ENCODE measurements around the gene PYCR2.
A peak's percentile ranks its signal among the peaks of the same experiment; 100 is the strongest.

The PYCR2 gene

DNA sequence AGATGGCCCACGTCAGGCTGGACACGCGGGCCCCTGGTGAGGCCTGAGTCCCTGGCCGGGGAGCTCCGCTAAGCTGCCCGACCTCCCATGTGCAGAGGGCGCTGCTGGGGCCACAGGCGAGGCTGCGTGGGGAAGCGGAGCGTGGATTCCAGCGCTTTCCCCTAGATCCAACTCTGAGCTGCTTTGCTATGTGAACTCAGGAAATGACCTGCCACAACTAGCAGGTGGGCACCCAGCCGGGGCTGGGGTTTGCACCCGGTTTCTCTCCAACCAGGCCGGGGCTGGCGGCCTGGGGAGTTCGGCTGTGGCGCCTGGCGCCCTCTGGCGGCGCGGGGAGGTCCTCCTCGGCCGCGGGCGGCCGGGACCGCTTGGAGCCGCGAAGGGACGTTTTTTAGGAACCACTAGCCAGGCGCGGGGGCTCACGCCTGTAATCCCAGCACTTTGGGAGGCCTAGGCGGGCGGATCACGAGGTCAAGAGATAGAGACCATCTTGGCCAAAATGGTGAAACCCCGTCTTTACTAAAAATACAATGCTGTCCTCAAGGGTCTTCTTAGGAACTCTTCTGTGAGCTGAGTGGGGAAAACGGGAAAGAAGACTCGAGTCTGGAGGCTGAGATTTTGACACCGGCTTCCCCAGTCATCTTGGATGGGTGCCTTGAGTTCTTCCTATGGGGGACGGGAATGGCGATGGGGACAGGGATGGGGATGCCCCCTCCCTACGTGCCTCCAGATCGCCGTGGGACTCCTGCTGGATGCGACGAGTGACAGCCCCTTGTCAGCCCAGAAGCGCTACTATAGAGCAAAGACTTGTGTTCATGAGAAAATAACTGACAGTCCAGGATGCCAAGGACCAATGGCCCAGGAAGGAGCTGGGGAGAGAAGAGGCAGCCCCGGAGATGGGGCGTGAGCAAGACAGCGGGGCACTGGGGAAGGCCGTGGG is 12.6 kb downstream of the PYCR2 start:
- no peak for FAIRE-seq
- TF ChIP-seq SPI1 (IDR thresholded peaks at IDR 0.05; ENCODE audit: low read depth, low read length): no peak
- TF ChIP-seq PAX5 (IDR thresholded peaks at IDR 0.05; ENCODE audit: insufficient read depth, low read length, severe bottlenecking): no peak
- TF ChIP-seq POU2F2 (IDR thresholded peaks at IDR 0.05; ENCODE audit: low read depth, low read length): no peak
- no peak for TF ChIP-seq POLR2A (IDR thresholded peaks at IDR 0.05; ENCODE audit: low read depth, low read length)
- no peak for TF ChIP-seq TAF1 (IDR thresholded peaks at IDR 0.05; ENCODE audit: low read depth, low read length)
- TF ChIP-seq POLR2AphosphoS5 (IDR thresholded peaks at IDR 0.05; ENCODE audit: low read depth, low read length): no peak
- peak; percentile 64 for DNase-seq (ENCODE audit: insufficient read length, low spot score)

DNA sequence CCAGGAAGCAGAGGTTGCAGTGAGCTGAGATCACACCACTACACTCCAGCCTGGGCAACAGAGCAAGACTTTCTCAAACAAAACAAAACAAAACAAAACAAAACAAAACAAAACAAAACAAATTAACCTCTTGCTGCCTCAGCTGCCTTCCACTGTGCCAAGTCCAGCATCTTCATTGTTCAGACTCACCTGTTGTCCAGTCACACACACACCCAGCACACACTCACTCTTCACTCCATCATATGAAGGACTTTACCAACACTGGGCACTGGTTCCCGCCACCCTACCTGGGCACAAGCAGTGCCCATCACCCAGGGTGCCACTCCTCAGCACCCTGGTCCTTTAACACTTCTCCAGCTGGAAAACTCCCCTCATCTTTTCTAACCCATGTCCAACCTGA is 14.6 kb downstream of the PYCR2 start:
- no peak for DNase-seq (ENCODE audit: insufficient read length, low spot score)
- peak; percentile 81 for FAIRE-seq
- no peak for TF ChIP-seq POLR2AphosphoS5 (IDR thresholded peaks at IDR 0.05; ENCODE audit: low read depth, low read length)
- TF ChIP-seq POU2F2 (IDR thresholded peaks at IDR 0.05; ENCODE audit: low read depth, low read length): no peak
- no peak for TF ChIP-seq TAF1 (IDR thresholded peaks at IDR 0.05; ENCODE audit: low read depth, low read length)
- no peak for TF ChIP-seq PAX5 (IDR thresholded peaks at IDR 0.05; ENCODE audit: insufficient read depth, low read length, severe bottlenecking)
- no peak for TF ChIP-seq POLR2A (IDR thresholded peaks at IDR 0.05; ENCODE audit: low read depth, low read length)
- TF ChIP-seq SPI1 (IDR thresholded peaks at IDR 0.05; ENCODE audit: low read depth, low read length): no peak

DNA sequence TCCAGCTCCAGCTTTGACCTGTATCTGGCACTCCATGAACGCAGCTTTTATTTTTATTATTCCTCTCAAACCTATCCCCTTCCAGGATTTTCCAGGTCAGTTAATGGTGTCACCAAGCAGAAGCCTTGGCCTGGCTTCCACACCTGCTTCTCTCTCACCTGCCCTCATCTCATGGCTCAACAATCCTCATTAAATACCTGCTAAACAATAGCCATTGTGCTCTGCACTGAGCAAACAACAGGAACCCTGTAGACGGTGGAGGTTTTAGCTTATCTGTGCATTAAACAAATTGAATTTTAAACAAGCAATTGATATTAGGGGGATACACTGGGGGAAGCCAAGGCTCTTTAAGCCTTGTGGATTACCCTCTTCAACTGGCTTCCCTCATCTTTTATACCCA is 15.3 kb downstream of the PYCR2 start:
- FAIRE-seq (no peak), DNase-seq (ENCODE audit: insufficient read length, low spot score) (no peak)

DNA sequence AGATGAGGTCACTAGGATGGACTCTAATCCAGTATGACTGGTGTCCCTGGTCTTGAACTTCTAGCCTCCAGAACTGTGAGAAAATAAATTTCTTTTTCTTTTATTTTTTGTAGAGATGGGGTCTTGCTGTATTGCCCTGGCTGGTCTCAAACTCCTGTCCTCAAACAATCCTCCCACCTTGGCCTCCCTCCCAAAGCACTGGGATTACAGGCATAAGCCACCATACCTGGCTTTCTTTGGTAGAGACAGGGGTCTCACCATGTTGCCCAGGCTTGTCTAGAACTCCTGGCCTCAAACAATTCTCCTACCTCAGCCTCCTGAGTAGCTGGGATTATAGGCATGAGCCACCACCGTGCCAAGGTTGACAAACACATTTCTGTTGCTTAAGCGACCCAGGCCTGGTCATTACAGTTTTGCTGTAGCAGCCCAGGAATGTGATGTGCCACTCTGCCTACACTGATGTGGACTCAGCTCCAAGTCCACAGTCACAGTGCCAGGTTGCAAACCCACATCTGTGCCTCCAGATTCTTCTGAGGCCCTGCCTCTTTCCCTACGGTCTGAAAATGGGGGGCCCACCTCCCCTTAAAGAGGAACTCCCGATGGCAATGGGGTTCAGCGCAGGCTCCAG is 15.9 kb downstream of the PYCR2 start:
- DNase-seq (ENCODE audit: insufficient read length, low spot score) (no peak), FAIRE-seq (no peak)
- no peak for TF ChIP-seq PAX5 (IDR thresholded peaks at IDR 0.05; ENCODE audit: insufficient read depth, low read length, severe bottlenecking)
- no peak for TF ChIP-seq SPI1 (IDR thresholded peaks at IDR 0.05; ENCODE audit: low read depth, low read length)

More for the DNA sequence above, 15.3 kb downstream of the PYCR2 start:
- TF ChIP-seq PAX5 (IDR thresholded peaks at IDR 0.05; ENCODE audit: insufficient read depth, low read length, severe bottlenecking) (no peak), TAF1 (IDR thresholded peaks at IDR 0.05; ENCODE audit: low read depth, low read length) (no peak), POLR2A (IDR thresholded peaks at IDR 0.05; ENCODE audit: low read depth, low read length) (no peak), POU2F2 (IDR thresholded peaks at IDR 0.05; ENCODE audit: low read depth, low read length) (no peak), SPI1 (IDR thresholded peaks at IDR 0.05; ENCODE audit: low read depth, low read length) (no peak), POLR2AphosphoS5 (IDR thresholded peaks at IDR 0.05; ENCODE audit: low read depth, low read length) (no peak)

DNA sequence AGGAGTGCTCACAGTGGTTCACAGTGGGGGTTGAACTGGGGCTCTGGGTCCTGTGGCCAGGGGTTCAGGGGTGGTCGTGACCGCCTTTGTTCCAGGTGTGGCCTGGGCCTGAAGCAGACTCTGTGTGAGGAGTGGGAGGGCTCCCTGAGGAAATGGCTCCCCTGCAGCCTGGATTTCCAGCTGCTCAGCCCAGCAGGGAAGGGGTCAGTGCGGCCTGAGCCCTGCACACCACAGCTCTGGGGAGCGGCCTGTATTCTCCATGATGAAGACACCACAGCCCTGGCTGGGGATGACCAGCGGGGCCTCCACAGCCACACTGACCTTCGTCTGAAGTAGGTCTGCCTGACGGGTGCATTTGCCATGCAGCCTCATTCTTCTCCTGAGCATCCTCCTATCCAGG is 16.7 kb downstream of the PYCR2 start:
- TF ChIP-seq POLR2AphosphoS5 (IDR thresholded peaks at IDR 0.05; ENCODE audit: low read depth, low read length) (no peak), PAX5 (IDR thresholded peaks at IDR 0.05; ENCODE audit: insufficient read depth, low read length, severe bottlenecking) (no peak), POLR2A (IDR thresholded peaks at IDR 0.05; ENCODE audit: low read depth, low read length) (no peak), SPI1 (IDR thresholded peaks at IDR 0.05; ENCODE audit: low read depth, low read length) (no peak)
- DNase-seq (ENCODE audit: insufficient read length, low spot score): no peak
- no peak for FAIRE-seq

DNA sequence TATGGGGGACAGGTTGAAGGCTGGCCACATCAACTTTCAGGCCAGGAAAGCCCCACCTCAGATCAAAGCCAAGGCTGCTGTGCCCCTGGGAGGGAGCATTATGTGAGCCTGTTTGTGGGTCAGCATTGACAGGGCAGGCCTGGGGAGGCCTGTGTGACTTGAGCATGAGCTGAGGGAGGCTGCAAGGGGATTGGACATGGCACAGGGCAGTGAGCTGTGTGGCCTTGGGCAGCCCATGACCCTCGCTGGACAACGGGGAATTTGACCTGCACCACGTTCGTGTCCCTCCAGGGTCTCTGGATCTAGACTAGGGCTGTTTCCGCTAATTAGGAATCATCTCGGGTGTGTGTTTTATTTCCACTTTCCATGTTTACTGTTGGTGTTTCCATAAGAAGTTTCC is 17.6 kb downstream of the PYCR2 start:
- DNase-seq (ENCODE audit: insufficient read length, low spot score) (no peak), FAIRE-seq (no peak)
- TF ChIP-seq POLR2AphosphoS5 (IDR thresholded peaks at IDR 0.05; ENCODE audit: low read depth, low read length) (no peak), POLR2A (IDR thresholded peaks at IDR 0.05; ENCODE audit: low read depth, low read length) (no peak), POU2F2 (IDR thresholded peaks at IDR 0.05; ENCODE audit: low read depth, low read length) (no peak), PAX5 (IDR thresholded peaks at IDR 0.05; ENCODE audit: insufficient read depth, low read length, severe bottlenecking) (no peak), TAF1 (IDR thresholded peaks at IDR 0.05; ENCODE audit: low read depth, low read length) (no peak), SPI1 (IDR thresholded peaks at IDR 0.05; ENCODE audit: low read depth, low read length) (no peak)

DNA sequence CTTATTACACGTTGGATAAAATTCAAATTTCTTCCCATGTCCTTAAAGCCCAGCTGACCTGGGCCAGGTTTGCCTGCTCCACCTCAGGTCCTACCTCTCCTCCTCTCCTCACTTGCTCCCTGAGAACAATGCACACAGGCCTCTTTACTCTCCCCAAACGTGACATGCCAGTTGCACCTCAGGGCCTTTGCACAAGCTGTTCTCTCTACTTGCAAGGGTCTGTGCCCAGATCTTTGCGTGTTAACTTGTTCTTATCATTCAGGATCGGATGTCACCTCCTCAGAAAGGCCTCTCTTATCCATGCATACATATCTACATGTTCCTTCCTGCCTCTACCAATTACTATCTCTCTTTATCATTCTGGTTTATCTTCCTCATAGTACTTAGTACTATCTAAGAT is 20.4 kb downstream of the PYCR2 start:
- FAIRE-seq (no peak), DNase-seq (ENCODE audit: insufficient read length, low spot score) (no peak)
- TF ChIP-seq SPI1 (IDR thresholded peaks at IDR 0.05; ENCODE audit: low read depth, low read length): no peak
- no peak for TF ChIP-seq POLR2AphosphoS5 (IDR thresholded peaks at IDR 0.05; ENCODE audit: low read depth, low read length)
- TF ChIP-seq POLR2A (IDR thresholded peaks at IDR 0.05; ENCODE audit: low read depth, low read length): no peak
- TF ChIP-seq TAF1 (IDR thresholded peaks at IDR 0.05; ENCODE audit: low read depth, low read length): no peak
- no peak for TF ChIP-seq PAX5 (IDR thresholded peaks at IDR 0.05; ENCODE audit: insufficient read depth, low read length, severe bottlenecking)
- TF ChIP-seq POU2F2 (IDR thresholded peaks at IDR 0.05; ENCODE audit: low read depth, low read length): no peak

DNA sequence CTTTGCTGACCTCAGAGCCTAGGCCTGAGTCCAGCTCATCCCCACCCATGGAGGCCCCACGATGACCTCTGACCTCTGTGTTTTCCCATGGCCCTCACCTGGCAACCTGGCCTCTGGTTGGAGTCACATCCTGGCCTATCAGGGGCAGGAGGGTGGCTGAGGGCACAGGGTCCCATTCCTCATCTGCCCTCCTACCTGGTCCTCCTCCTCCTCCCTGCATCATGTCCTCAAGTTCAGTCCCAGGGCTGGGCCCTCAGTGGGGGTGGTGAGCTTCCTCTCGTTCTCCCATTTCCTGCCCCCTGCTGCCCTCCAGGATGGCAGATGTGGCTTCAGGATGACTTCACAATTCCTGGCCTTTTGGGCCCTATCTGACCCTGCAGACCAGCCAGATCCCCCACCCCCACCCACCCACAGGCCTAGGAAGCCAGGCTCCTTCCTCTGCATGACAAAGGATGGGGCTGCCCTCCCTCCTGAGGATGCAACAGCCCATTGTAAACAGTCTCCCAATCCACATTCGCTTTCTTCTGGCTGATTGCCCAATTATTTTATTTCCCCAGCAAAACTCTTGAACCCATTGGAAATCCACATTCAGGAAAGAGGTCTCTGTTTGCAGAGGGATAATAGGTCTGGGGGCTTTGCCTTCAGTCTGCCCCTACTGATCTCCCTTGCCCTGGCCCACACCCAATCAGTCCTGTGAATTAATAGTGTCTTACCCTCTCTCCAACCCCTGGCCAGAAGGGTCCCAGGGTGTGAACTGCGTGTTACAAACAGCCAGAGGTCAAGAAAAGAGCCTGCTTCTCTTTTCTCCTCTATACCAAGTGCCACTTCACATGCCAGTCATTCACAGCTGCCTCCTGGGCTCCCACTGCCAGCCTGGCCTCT is 24.8 kb downstream of the PYCR2 start:
- TF ChIP-seq SPI1 (IDR thresholded peaks at IDR 0.05; ENCODE audit: low read depth, low read length) (no peak), POLR2AphosphoS5 (IDR thresholded peaks at IDR 0.05; ENCODE audit: low read depth, low read length) (no peak), TAF1 (IDR thresholded peaks at IDR 0.05; ENCODE audit: low read depth, low read length) (no peak), PAX5 (IDR thresholded peaks at IDR 0.05; ENCODE audit: insufficient read depth, low read length, severe bottlenecking) (no peak)
- FAIRE-seq (no peak), DNase-seq (ENCODE audit: insufficient read length, low spot score) (no peak)
